Esophagus squamous epithelium (tissue), 4 donors: ENCODE data around the gene SURF1.
A peak's percentile ranks its signal among the peaks of the same experiment; 100 is the strongest.

Source experiments
- POLR2A ChIP-seq, 4 donors: fragments of 450-650 bp; IDR thresholded peaks; one replicate each; pipeline ENCODE4 v1.6.1; 2017; ENCODE audit warnings: antibody characterized with exemption in 4 of 4, mild to moderate bottlenecking in 4 of 4, moderate library complexity in 3 of 4
- TF ChIP-seq, protein P1 (sequence below), 6 experiments: fragments of 450-650 bp in 4 of 6; fragments of 200-600 bp in 2 of 6; sonication (generic) in 2 of 6; IDR thresholded peaks; one replicate each; pipeline ENCODE4 v1.5.1; 2016 to 2019; ENCODE audit warnings: antibody characterized with exemption in 6 of 6, mild to moderate bottlenecking in 4 of 6, moderate library complexity in 4 of 6

- TF ChIP-seq, protein P1, sequence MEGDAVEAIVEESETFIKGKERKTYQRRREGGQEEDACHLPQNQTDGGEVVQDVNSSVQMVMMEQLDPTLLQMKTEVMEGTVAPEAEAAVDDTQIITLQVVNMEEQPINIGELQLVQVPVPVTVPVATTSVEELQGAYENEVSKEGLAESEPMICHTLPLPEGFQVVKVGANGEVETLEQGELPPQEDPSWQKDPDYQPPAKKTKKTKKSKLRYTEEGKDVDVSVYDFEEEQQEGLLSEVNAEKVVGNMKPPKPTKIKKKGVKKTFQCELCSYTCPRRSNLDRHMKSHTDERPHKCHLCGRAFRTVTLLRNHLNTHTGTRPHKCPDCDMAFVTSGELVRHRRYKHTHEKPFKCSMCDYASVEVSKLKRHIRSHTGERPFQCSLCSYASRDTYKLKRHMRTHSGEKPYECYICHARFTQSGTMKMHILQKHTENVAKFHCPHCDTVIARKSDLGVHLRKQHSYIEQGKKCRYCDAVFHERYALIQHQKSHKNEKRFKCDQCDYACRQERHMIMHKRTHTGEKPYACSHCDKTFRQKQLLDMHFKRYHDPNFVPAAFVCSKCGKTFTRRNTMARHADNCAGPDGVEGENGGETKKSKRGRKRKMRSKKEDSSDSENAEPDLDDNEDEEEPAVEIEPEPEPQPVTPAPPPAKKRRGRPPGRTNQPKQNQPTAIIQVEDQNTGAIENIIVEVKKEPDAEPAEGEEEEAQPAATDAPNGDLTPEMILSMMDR (IDR thresholded peaks at IDR 0.05) = peak in 3 of 6 experiments; percentile 22 to 44 (median 33)
- TF ChIP-seq POLR2A (IDR thresholded peaks at IDR 0.05) = peak in 3 of 4 donors; percentile 84 to 89 (median 87)
Observed at GRCh38 chr9:133375724-133376654, 19.7 kb upstream of the SURF1 start, which contains the start of the genes STKLD1 and SURF4.
